Endothelial cell of umbilical vein (primary cell): Measurements from ENCODE around the gene EID3. TPM values are rescaled to one million over a fixed set of nuclear protein-coding genes. Genes with fewer than 3 reads are reported as not detected.

Experiments
- BruUV-seq: library from RNA; stranded (reverse); fragments of 400-500 nt; replicated peaks from 2 replicates; lab custom pipeline; 2021; lab: Mats Ljungman, UMichigan
- CTCF ChIA-PET: fragments of 300-600, 350-600 bp; sonication (Branson Sonifier 250); formaldehyde crosslinking; loops from one replicate; lab custom pipeline; 2021; ENCODE audit warnings: antibody characterized with exemption, inconsistent platforms; lab: Charles Lee
- POLR2A ChIA-PET: fragments of 300-600, 350-600 bp; sonication (Branson Sonifier 250); formaldehyde crosslinking; loops from one replicate; lab custom pipeline; 2021; ENCODE audit warnings: antibody characterized with exemption, inconsistent platforms; lab: Charles Lee
- DNase-seq: peaks from one replicate; pipeline ENCODE4 v3.0.0-alpha.2; 2011; ENCODE audit warnings: low read depth, low spot score
- FAIRE-seq: peaks from 2 replicates; lab custom pipeline; 2011; peaks lifted over from hg19 to GRCh38; lab: Jason Lieb, UNC
- H2AFZ ChIP-seq: 2 replicates; pipeline ENCODE4 v1.6.0; 2012; ENCODE audit warnings: low read depth, low read length, control low read depth, inconsistent platforms
- H3K27ac ChIP-seq: 2 replicates; pipeline ENCODE4 v1.5.1; 2011; ENCODE audit warnings: low read depth, mild to moderate bottlenecking, control low read depth, low read length, moderate library complexity; ENCODE audit not compliant: insufficient read depth
- H3K27me3 ChIP-seq, 2 experiments: 2 replicates each; pipeline versions ENCODE4 v1.6.0 to v1.6.1; 2011; ENCODE audit warnings: low read length in 2 of 2, mixed read lengths in 1 of 2; ENCODE audit not compliant: control insufficient read depth in 2 of 2, insufficient read depth in 2 of 2
- H3K36me3 ChIP-seq, 2 experiments: 2 replicates in 1 of 2; 3 replicates in 1 of 2; pipeline ENCODE4 v1.5.1; 2011; ENCODE audit warnings: low read length in 2 of 2, mild to moderate bottlenecking in 1 of 2, moderate library complexity in 1 of 2; ENCODE audit not compliant: control insufficient read depth in 2 of 2, insufficient read depth in 2 of 2; ENCODE audit errors: extremely low read depth in 1 of 2
- H3K4me1 ChIP-seq: 3 replicates; pipeline ENCODE4 v1.5.1; 2011; ENCODE audit warnings: mild to moderate bottlenecking, low read length; ENCODE audit not compliant: control insufficient read depth, insufficient read depth; ENCODE audit errors: extremely low read depth
- H3K4me2 ChIP-seq: 2 replicates; pipeline ENCODE4 v1.6.1; 2011; ENCODE audit warnings: low read length, control low read depth, mixed read lengths; ENCODE audit not compliant: insufficient read depth
- H3K4me3 ChIP-seq, 3 experiments: fragments of 200-600 bp in 1 of 3; sonication (generic), shearing (Covaris generic) in 1 of 3; replicated peaks in 1 of 3; 2 replicates each; pipeline ENCODE4 v1.5.1; 2011 to 2016; ENCODE audit warnings: control low read depth in 3 of 3, low read length in 3 of 3, mild to moderate bottlenecking in 2 of 3, inconsistent platforms in 1 of 3, low read depth in 1 of 3, moderate library complexity in 1 of 3; ENCODE audit not compliant: insufficient read depth in 1 of 3
- H3K79me2 ChIP-seq: 2 replicates; pipeline ENCODE4 v1.6.0; 2012; ENCODE audit warnings: low read length, inconsistent platforms; ENCODE audit not compliant: control insufficient read depth, insufficient read depth
- H3K9ac ChIP-seq: replicated peaks from 2 replicates; pipeline ENCODE3; 2011; ENCODE audit warnings: low read length, control low read depth; ENCODE audit not compliant: insufficient read depth; ENCODE audit errors: extremely low read depth
- H3K9me1 ChIP-seq: replicated peaks from 3 replicates; pipeline ENCODE4 v1.6.0; 2011; ENCODE audit warnings: mild to moderate bottlenecking, low read length; ENCODE audit not compliant: control insufficient read depth, insufficient read depth; ENCODE audit errors: extremely low read depth
- H3K9me3 ChIP-seq: replicated peaks from 2 replicates; pipeline ENCODE4 v1.5.1; 2012; ENCODE audit warnings: low read length, inconsistent platforms; ENCODE audit not compliant: control insufficient read depth, insufficient read depth
- H4K20me1 ChIP-seq: replicated peaks from 2 replicates; pipeline ENCODE3; 2011; ENCODE audit warnings: mild to moderate bottlenecking, low read length; ENCODE audit not compliant: control insufficient read depth, insufficient read depth; ENCODE audit errors: extremely low read depth
- CTCF ChIP-seq, 2 donors: IDR thresholded peaks; 1 replicate in 1 of 2; 2 replicates in 1 of 2; pipeline ENCODE4 v1.5.1; 2011; ENCODE audit warnings: low read length in 2 of 2, mild to moderate bottlenecking in 2 of 2, moderate library complexity in 2 of 2, control low read depth in 1 of 2, inconsistent platforms in 1 of 2, low read depth in 1 of 2; ENCODE audit not compliant: insufficient read depth in 1 of 2; ENCODE audit errors: extremely low read depth in 1 of 2
- EZH2 ChIP-seq: IDR thresholded peaks from 2 replicates; pipeline ENCODE4 v1.6.1; 2012; ENCODE audit warnings: borderline replicate concordance, low read depth, mild to moderate bottlenecking, moderate library complexity, low read length, inconsistent platforms; ENCODE audit not compliant: severe bottlenecking
- FOS ChIP-seq: IDR thresholded peaks from 2 replicates; pipeline ENCODE4 v1.6.1; 2011; ENCODE audit warnings: mild to moderate bottlenecking, low read length, moderate library complexity, borderline replicate concordance; ENCODE audit not compliant: insufficient read depth
- GATA2 ChIP-seq: IDR thresholded peaks from 2 replicates; pipeline ENCODE4 v1.7.0; 2011; ENCODE audit warnings: low read depth, mild to moderate bottlenecking, moderate library complexity, mixed read lengths, low read length; ENCODE audit not compliant: insufficient read length, insufficient read depth
- MAX ChIP-seq: IDR thresholded peaks from 2 replicates; pipeline ENCODE4 v1.6.1; 2011; ENCODE audit not compliant: insufficient read depth, insufficient read length
- MYC ChIP-seq: IDR thresholded peaks from one replicate; pipeline ENCODE4 v1.6.1; 2011; ENCODE audit warnings: mild to moderate bottlenecking, low read depth, low read length
- POLR2AphosphoS5 ChIP-seq: IDR thresholded peaks from 2 replicates; pipeline ENCODE4 v1.6.1; 2012; ENCODE audit warnings: low read depth, mild to moderate bottlenecking, control low read depth, low read length, moderate library complexity; ENCODE audit not compliant: insufficient read depth
- dilution Hi-C: fragments of 300-500 bp; cut with MboI; formaldehyde crosslinking; loops from one replicate; pipeline ENCODE4 v1.15.0; 2019; ENCODE audit warnings: low sequenced_read_pairs; ENCODE audit not compliant: extremely low pct_ligation_motif_present
- intact Hi-C: fragments of 100-400 bp; cut with micrococcal nuclease; formaldehyde crosslinking; loops from one replicate; pipeline ENCODE4 v1.10.0; 2022
- polyA plus RNA-seq, 4 experiments: library from polyadenylated mRNA; depleted of rRNA in 3 of 4; stranded (reverse) in 3 of 4; unstranded in 1 of 4; fragments of >200 nt; gene quantifications; 2 replicates each; pipeline versions ENCODE4 v1.2.1 to v1.2.3, GENCODE V29; 2011 to 2012; ENCODE audit warnings: missing spikeins in 1 of 4
- total RNA-seq: library from RNA; stranded (reverse); gene quantifications from 2 replicates; pipeline ENCODE4 v1.2.3, GENCODE V29; 2021

The EID3 gene
- total and polyA plus RNA-seq, 2 donors (not counting 3 experiments of a cell fraction or from before 2014, with no cell fraction given) = 1.5 to 14.5 TPM

- no peaks in the 10 kb centered on the region for H3K9me3 ChIP-seq
- H3K27ac ChIP-seq = peak overlapping the region; percentile 95
- H3K4me1 ChIP-seq = peaks cover 45% of the 10 kb centered on the region
- BruUV-seq = TSS peak; percentile 90
- peak overlapping the region in 1 of 3 experiments; percentile 51 for H3K4me3 ChIP-seq
- H3K36me3 ChIP-seq = no peaks in the 10 kb centered on the region
- peak overlapping the region; percentile 59 for H3K9ac ChIP-seq
- ChIA-PET POLR2A (interaction anchor here (1.1 kb wide), 1 partner anchor 12 kb away, joined by 3 read pairs; no protein-coding TSS in a partner anchor), CTCF (interaction anchor here (0.8 kb wide), 1 partner anchor 58 kb away, joined by 4 read pairs; no protein-coding TSS in a partner anchor)
- no peaks in the 10 kb centered on the region for H4K20me1 ChIP-seq
- dilution Hi-C loops (no loop called here), intact Hi-C loops (loop anchor here (1.0 to 10.0 kb wide), 2 partner anchors 61 to 175 kb away; partner anchors contain the start of gene CHST11)
- H3K4me2 ChIP-seq = peak overlapping the region; percentile 84
- DNase-seq = no peak
- no peaks in the 10 kb centered on the region for H3K27me3 ChIP-seq
- no peak for TF ChIP-seq CTCF (IDR thresholded peaks at IDR 0.05; ENCODE audit: extremely low read depth in 1 of 2, insufficient read depth in 1 of 2, low read depth in 1 of 2, low read length in 2 of 2)
- no peak for TF ChIP-seq POLR2AphosphoS5
- TF ChIP-seq FOS = no peak
- no peak for TF ChIP-seq GATA2
- no peak for TF ChIP-seq MYC
- TF ChIP-seq EZH2 = no peak
- no peak for TF ChIP-seq MAX
- H3K79me2 ChIP-seq = no peaks in the 10 kb centered on the region
- no peak for FAIRE-seq
- peak overlapping the region; percentile 65 for H2AFZ ChIP-seq
- H3K9me1 ChIP-seq = no peaks in the 10 kb centered on the region
Measured at GRCh38 chr12:104280111-104280510, 23.4 kb upstream of the EID3 start.
